HL-60/S4 treated with phorbol 12-myristate 13-acetate at 8.2 ng/mL for 4 days and 3 days (cell line): ENCODE measurements around the gene SIPA1.

Source experiments
- in situ Hi-C: fragments of 300-500 bp; cut with MboI; formaldehyde crosslinking; loops from 2 replicates; pipeline ENCODE4 v1.15.0; 2022; ENCODE audit warnings: low sequenced_read_pairs

Gene SIPA1

GRCh38 chr11:65637794-65638419 lies at the start of gene SIPA1:
TSS of gene SIPA1 (plus strand) at chr11:65638101. CDS start at chr11:65640922, 2,821 bp downstream.
- in situ Hi-C loops: no loop called here

- in situ Hi-C loops: no loop called here
Measured at GRCh38 chr11:65588199-65589054, 49.5 kb upstream of the SIPA1 start.

GRCh38 chr11:65589444-65590239 lies 48.3 kb upstream of the SIPA1 start:
- in situ Hi-C loops: no loop called here

GRCh38 chr11:65590240-65590738 lies 47.6 kb upstream of the SIPA1 start:
- in situ Hi-C loops: no loop called here

- in situ Hi-C loops: no loop called here
Measured at GRCh38 chr11:65591939-65592857, 45.7 kb upstream of the SIPA1 start.

GRCh38 chr11:65592858-65593517 lies 44.9 kb upstream of the SIPA1 start:
- in situ Hi-C loops: no loop called here

- in situ Hi-C loops: no loop called here
Measured at GRCh38 chr11:65593518-65594414, 44.1 kb upstream of the SIPA1 start.

GRCh38 chr11:65595131-65595530 lies 42.8 kb upstream of the SIPA1 start:
- in situ Hi-C loops: no loop called here

- in situ Hi-C loops: no loop called here
Measured at GRCh38 chr11:65595543-65596281, 42.2 kb upstream of the SIPA1 start, which contains the start of gene KCNK7. TSS of gene KCNK7 (minus strand) at chr11:65595800. CDS start at chr11:65595772, 28 bp downstream.

- in situ Hi-C loops: no loop called here
Measured at GRCh38 chr11:65596520-65596919, 41.4 kb upstream of the SIPA1 start.

GRCh38 chr11:65598258-65598699 lies 39.6 kb upstream of the SIPA1 start:
- in situ Hi-C loops: no loop called here

GRCh38 chr11:65599216-65599954 lies 38.5 kb upstream of the SIPA1 start:
- in situ Hi-C loops: no loop called here

- in situ Hi-C loops: no loop called here
Measured at GRCh38 chr11:65599955-65600246, 38.0 kb upstream of the SIPA1 start.

- in situ Hi-C loops: no loop called here
Measured at GRCh38 chr11:65604258-65604657, 33.6 kb upstream of the SIPA1 start.

GRCh38 chr11:65606876-65607613 lies 30.9 kb upstream of the SIPA1 start:
- in situ Hi-C loops: no loop called here

- in situ Hi-C loops: no loop called here
Measured at GRCh38 chr11:65607614-65608426, 30.1 kb upstream of the SIPA1 start.
